Hepatocyte (in vitro differentiated cells): Measurements from ENCODE around the gene MGAM2. TPM values are rescaled to one million over a fixed set of nuclear protein-coding genes. Genes with fewer than 3 reads are reported as not detected.

ENCODE experiments used
- DNase-seq: peaks from one replicate; pipeline ENCODE4 v3.0.0-alpha.2; 2016; ENCODE audit warnings: low spot score
- H2AFZ ChIP-seq: fragments of 200-600 bp; sonication (generic); 2 replicates; pipeline ENCODE4 v1.6.0; 2016; ENCODE audit warnings: antibody characterized with exemption, mild to moderate bottlenecking
- H3K27ac ChIP-seq: fragments of 200-600 bp; sonication (generic); 2 replicates; pipeline ENCODE4 v1.5.1; 2016; ENCODE audit warnings: mild to moderate bottlenecking
- H3K27me3 ChIP-seq: fragments of 200-600 bp; sonication (generic); 2 replicates; pipeline ENCODE4 v1.6.1; 2016
- H3K36me3 ChIP-seq: fragments of 200-600 bp; sonication (generic); replicated peaks from 2 replicates; pipeline ENCODE4 v1.5.1; 2016; ENCODE audit warnings: low read depth; ENCODE audit not compliant: insufficient read depth
- H3K4me1 ChIP-seq: fragments of 200-600 bp; sonication (generic); 2 replicates; pipeline ENCODE4 v1.5.1; 2016; ENCODE audit warnings: mild to moderate bottlenecking, moderate library complexity; ENCODE audit not compliant: insufficient read depth
- H3K4me2 ChIP-seq: fragments of 200-600 bp; sonication (generic); 2 replicates; pipeline ENCODE4 v1.6.0; 2016
- H3K4me3 ChIP-seq: fragments of 200-600 bp; sonication (generic); 2 replicates; pipeline ENCODE4 v1.5.1; 2016; ENCODE audit warnings: mild to moderate bottlenecking
- H3K79me2 ChIP-seq: fragments of 200-600 bp; sonication (generic); 2 replicates; pipeline ENCODE4 v1.6.0; 2017; ENCODE audit warnings: mild to moderate bottlenecking
- H3K9me2 ChIP-seq: fragments of 200-600 bp; sonication (generic); replicated peaks from 2 replicates; pipeline ENCODE4 v1.6.0; 2017; ENCODE audit warnings: mild to moderate bottlenecking; ENCODE audit not compliant: insufficient read depth
- H3K9me3 ChIP-seq: fragments of 200-600 bp; sonication (generic); 2 replicates; pipeline ENCODE4 v1.5.1; 2016; ENCODE audit warnings: low read depth, mild to moderate bottlenecking
- H4K20me1 ChIP-seq: fragments of 200-600 bp; sonication (generic); 2 replicates; pipeline ENCODE4 v1.6.0; 2016; ENCODE audit warnings: mild to moderate bottlenecking; ENCODE audit not compliant: insufficient read depth, poor library complexity, severe bottlenecking
- EZH2 ChIP-seq: fragments of 200-600 bp; sonication (generic); IDR thresholded peaks from 2 replicates; pipeline ENCODE4 v1.6.1; 2016; ENCODE audit warnings: antibody characterized with exemption, mild to moderate bottlenecking, borderline replicate concordance
- EZH2phosphoT487 ChIP-seq: fragments of 200-600 bp; sonication (generic); IDR thresholded peaks from one replicate; pipeline ENCODE4 v1.6.1; 2018; ENCODE audit warnings: antibody characterized with exemption, mild to moderate bottlenecking, low read depth, moderate library complexity; ENCODE audit not compliant: unreplicated experiment, severe bottlenecking
- WGBS: methylation state at CpG from one replicate; pipeline ENCODE4 v1.1.6; 2016; ENCODE audit warnings: low lambda C conversion rate; ENCODE audit errors: missing lambda C conversion rate; 5-methylcytosine and 5-hydroxymethylcytosine counted together
- polyA plus RNA-seq: library from polyadenylated mRNA; unstranded; fragments of >200 nt; fragmentation: Nextera tagmentation; extraction: Ambion mirVana; gene quantifications from 2 replicates; pipeline ENCODE4 v1.2.1, GENCODE V29; 2016
- total RNA-seq: library from RNA; depleted of rRNA; stranded (reverse); fragments of >200 nt; gene quantifications from 2 replicates; pipeline ENCODE4 v1.2.3, GENCODE V29; 2014
- TF ChIP-seq, protein P1 (sequence below): fragments of 200-600 bp; sonication (generic); IDR thresholded peaks from 2 replicates; pipeline ENCODE4 v1.5.1; 2016; ENCODE audit warnings: antibody characterized with exemption, mild to moderate bottlenecking; ENCODE audit not compliant: poor library complexity

Gene MGAM2
- total and polyA plus RNA-seq, 2 experiments from 2014 or later = 1.6 to 4.1 TPM

DNA sequence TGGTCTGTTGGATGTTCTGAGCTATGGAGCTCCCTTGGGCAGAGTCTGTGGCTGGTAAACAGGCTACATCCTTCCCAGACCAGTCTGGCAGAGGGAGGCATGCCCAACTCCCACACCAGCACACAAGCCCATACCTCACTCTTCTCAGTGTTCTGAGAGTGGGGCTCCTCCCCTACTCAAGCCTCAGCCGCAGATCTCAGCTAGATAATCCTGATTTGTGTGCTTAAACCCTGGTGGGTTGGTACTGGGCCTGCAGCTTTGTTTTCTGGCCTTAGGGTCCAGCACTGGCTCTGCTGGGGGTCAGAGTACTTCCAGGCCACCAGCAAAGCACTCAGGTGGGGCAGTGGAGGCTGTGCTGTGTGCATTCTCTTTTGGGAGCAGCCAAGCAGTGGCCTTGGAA lies 70.4 kb downstream of the MGAM2 start:
- H3K4me2 ChIP-seq = no peak overlapping the region
- no peaks in the 10 kb centered on the region for H4K20me1 ChIP-seq
- no peaks in the 10 kb centered on the region for H3K9me2 ChIP-seq
- H3K4me1 ChIP-seq = no peaks in the 10 kb centered on the region
- H3K4me3 ChIP-seq = no peak overlapping the region
- H3K27me3 ChIP-seq = no peaks in the 10 kb centered on the region
- no peak for TF ChIP-seq EZH2
- TF ChIP-seq, protein P1, sequence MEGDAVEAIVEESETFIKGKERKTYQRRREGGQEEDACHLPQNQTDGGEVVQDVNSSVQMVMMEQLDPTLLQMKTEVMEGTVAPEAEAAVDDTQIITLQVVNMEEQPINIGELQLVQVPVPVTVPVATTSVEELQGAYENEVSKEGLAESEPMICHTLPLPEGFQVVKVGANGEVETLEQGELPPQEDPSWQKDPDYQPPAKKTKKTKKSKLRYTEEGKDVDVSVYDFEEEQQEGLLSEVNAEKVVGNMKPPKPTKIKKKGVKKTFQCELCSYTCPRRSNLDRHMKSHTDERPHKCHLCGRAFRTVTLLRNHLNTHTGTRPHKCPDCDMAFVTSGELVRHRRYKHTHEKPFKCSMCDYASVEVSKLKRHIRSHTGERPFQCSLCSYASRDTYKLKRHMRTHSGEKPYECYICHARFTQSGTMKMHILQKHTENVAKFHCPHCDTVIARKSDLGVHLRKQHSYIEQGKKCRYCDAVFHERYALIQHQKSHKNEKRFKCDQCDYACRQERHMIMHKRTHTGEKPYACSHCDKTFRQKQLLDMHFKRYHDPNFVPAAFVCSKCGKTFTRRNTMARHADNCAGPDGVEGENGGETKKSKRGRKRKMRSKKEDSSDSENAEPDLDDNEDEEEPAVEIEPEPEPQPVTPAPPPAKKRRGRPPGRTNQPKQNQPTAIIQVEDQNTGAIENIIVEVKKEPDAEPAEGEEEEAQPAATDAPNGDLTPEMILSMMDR = no peak
- no peak for TF ChIP-seq EZH2phosphoT487
- H3K27ac ChIP-seq = no peak overlapping the region
- H3K9me3 ChIP-seq = no peaks in the 10 kb centered on the region
- H2AFZ ChIP-seq = no peak overlapping the region
- DNase-seq = no peak
- H3K36me3 ChIP-seq = no peaks in the 10 kb centered on the region
- H3K79me2 ChIP-seq = no peaks in the 10 kb centered on the region
- WGBS = 31% methylated on average over 1 of the region's 1 CpG

DNA sequence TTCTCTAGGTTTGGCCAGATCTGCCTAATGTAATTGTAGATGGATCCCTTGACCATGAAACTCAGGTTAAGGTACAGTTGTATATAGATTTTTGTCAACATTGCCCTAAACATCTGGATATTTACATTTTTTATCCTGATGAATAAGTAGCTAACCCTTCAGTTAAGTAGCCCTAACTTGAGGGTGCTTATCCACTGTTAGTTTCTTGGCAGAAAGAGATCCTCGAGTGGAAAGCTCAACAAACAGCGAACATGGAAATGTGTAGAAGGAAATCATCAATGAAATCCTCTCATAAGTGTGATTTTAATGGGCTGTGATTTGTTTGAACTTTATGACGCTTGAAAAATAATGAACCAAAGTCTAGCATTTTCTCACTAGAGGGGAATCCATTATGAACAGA lies 73.6 kb downstream of the MGAM2 start:
- Histone ChIP-seq H3K4me2 (no peak overlapping the region), H3K27ac (no peak overlapping the region), H3K79me2 (no peaks in the 10 kb centered on the region), H3K27me3 (no peaks in the 10 kb centered on the region), H3K9me2 (no peaks in the 10 kb centered on the region), H2AFZ (no peak overlapping the region), H3K4me1 (no peaks in the 10 kb centered on the region), H3K36me3 (no peaks in the 10 kb centered on the region), H3K9me3 (no peaks in the 10 kb centered on the region), H3K4me3 (no peak overlapping the region), H4K20me1 (no peaks in the 10 kb centered on the region)
- DNase-seq = no peak
- WGBS = 83% methylated on average over 3 of the region's 3 CpGs
- TF ChIP-seq, protein P1 = no peak
- TF ChIP-seq EZH2 (no peak), EZH2phosphoT487 (no peak)

DNA sequence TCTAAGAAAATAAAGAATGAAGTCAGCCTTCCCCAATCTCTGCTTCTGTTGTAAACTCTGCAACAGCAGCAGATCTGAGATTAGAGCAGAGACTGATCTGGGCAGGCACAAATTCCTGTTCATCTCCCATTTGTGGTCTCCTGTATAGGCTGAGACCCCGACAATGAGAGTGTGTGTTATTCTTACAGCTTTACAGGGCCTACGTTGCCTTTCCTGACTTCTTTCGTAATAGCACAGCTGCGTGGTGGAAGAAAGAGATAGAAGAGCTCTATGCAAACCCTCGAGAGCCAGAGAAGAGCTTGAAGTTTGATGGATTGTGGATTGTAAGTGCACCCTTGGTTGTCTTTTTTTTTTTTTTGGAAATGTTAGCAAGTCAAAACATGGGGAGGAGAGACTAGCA lies 74.3 kb downstream of the MGAM2 start:
- WGBS = 59% methylated on average over 5 of the region's 5 CpGs
- TF ChIP-seq EZH2 (no peak), EZH2phosphoT487 (no peak)
- TF ChIP-seq, protein P1 = no peak

DNA sequence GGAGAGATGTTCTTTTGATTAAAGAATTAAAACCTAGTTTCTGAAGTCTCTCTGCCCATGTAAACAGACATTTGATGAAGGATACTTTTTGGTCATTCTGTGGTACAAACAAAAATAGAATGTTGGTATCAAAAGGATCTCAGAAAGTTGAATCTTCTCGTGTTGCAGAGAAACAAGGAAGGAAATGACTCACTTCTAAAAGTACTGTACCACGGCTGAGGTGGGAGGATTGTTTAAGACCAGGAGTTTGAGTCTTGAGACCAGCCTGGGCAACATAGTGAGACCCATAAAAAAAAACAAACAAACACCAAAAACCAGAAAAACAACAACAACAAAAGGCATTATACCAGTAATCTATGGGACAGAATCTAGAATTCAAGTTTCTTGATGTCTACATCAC lies 76.6 kb downstream of the MGAM2 start:
- H3K4me3 ChIP-seq = no peak overlapping the region
- H3K9me3 ChIP-seq = no peaks in the 10 kb centered on the region
- H3K79me2 ChIP-seq = no peaks in the 10 kb centered on the region
- H3K27me3 ChIP-seq = no peaks in the 10 kb centered on the region
- WGBS = 73% methylated on average over 2 of the region's 2 CpGs
- no peak overlapping the region for H2AFZ ChIP-seq
- H4K20me1 ChIP-seq = no peaks in the 10 kb centered on the region
- H3K4me2 ChIP-seq = no peak overlapping the region
- H3K9me2 ChIP-seq = no peaks in the 10 kb centered on the region
- H3K36me3 ChIP-seq = no peaks in the 10 kb centered on the region
- no peak for TF ChIP-seq EZH2
- TF ChIP-seq, protein P1 = no peak
- TF ChIP-seq EZH2phosphoT487 = no peak
- no peak overlapping the region for H3K27ac ChIP-seq
- no peaks in the 10 kb centered on the region for H3K4me1 ChIP-seq
- no peak for DNase-seq

More for the DNA sequence above, 74.3 kb downstream of the MGAM2 start:
- Histone ChIP-seq H3K4me2 (no peak overlapping the region), H3K36me3 (no peaks in the 10 kb centered on the region), H3K79me2 (no peaks in the 10 kb centered on the region), H3K4me1 (no peaks in the 10 kb centered on the region), H2AFZ (no peak overlapping the region), H3K27ac (no peak overlapping the region), H4K20me1 (no peaks in the 10 kb centered on the region), H3K9me2 (no peaks in the 10 kb centered on the region), H3K27me3 (no peaks in the 10 kb centered on the region), H3K4me3 (no peak overlapping the region), H3K9me3 (no peaks in the 10 kb centered on the region)
- no peak for DNase-seq
